GM21619 (cell line): ENCODE measurements around the gene MRFAP1L1.
"Not testable (repeated sequence)": the region's sequence is repeated elsewhere in the genome, so short reads cannot be mapped to it uniquely, and the experiment has no call there.

Experiments used
- ATAC-seq: cut with Tn5 transposase; IDR thresholded peaks from one replicate; pipeline ENCODE4 v1.9.1; 2021; ENCODE audit not compliant: unreplicated experiment

Gene MRFAP1L1

GRCh38 chr4:6692379-6692778, 17.3 kb downstream of the MRFAP1L1 start:
- no peak for ATAC-seq

- ATAC-seq: no peak
Measured at GRCh38 chr4:6689506-6689960, 20.1 kb downstream of the MRFAP1L1 start.

GRCh38 chr4:6688879-6689505, 20.7 kb downstream of the MRFAP1L1 start:
- peak; percentile 94 for ATAC-seq

- no peak for ATAC-seq
Measured at GRCh38 chr4:6687947-6688878, 21.5 kb downstream of the MRFAP1L1 start.

GRCh38 chr4:6686104-6686787, 23.4 kb downstream of the MRFAP1L1 start:
- no peak for ATAC-seq

GRCh38 chr4:6684656-6685055, 25.0 kb downstream of the MRFAP1L1 start:
- ATAC-seq: no peak

GRCh38 chr4:6682862-6683590, 26.6 kb downstream of the MRFAP1L1 start:
- no peak for ATAC-seq

- no peak for ATAC-seq
Measured at GRCh38 chr4:6681191-6681590, 28.5 kb downstream of the MRFAP1L1 start.

GRCh38 chr4:6680372-6681034, 29.2 kb downstream of the MRFAP1L1 start:
- ATAC-seq: no peak

GRCh38 chr4:6676722-6677558, 32.7 kb downstream of the MRFAP1L1 start:
- ATAC-seq: no peak

- peak; percentile 35 for ATAC-seq
Measured at GRCh38 chr4:6674500-6675149, 35.0 kb downstream of the MRFAP1L1 start.

GRCh38 chr4:6673660-6674499, 35.8 kb downstream of the MRFAP1L1 start:
- ATAC-seq: peak; percentile 77

- not testable (repeated sequence) for ATAC-seq
Measured at GRCh38 chr4:6673191-6673659, 36.4 kb downstream of the MRFAP1L1 start.

GRCh38 chr4:6672541-6673190, 37.0 kb downstream of the MRFAP1L1 start:
- ATAC-seq: not testable (repeated sequence)

- ATAC-seq: no peak
Measured at GRCh38 chr4:6672131-6672530, 37.5 kb downstream of the MRFAP1L1 start.

GRCh38 chr4:6671648-6672047, 38.0 kb downstream of the MRFAP1L1 start:
- ATAC-seq: no peak

- no peak for ATAC-seq
Measured at GRCh38 chr4:6668391-6668790, 41.3 kb downstream of the MRFAP1L1 start.

- no peak for ATAC-seq
Measured at GRCh38 chr4:6665320-6665654, 44.4 kb downstream of the MRFAP1L1 start.
